ENCODE data around the gene ZNRF3.

Gene ZNRF3

GRCh38 chr22:28950617-28951411 is 67.4 kb downstream of the ZNRF3 start:
- in situ Hi-C loops (cut with MboI; ENCODE audit: low sequenced_read_pairs) = no loop called here

DNA sequence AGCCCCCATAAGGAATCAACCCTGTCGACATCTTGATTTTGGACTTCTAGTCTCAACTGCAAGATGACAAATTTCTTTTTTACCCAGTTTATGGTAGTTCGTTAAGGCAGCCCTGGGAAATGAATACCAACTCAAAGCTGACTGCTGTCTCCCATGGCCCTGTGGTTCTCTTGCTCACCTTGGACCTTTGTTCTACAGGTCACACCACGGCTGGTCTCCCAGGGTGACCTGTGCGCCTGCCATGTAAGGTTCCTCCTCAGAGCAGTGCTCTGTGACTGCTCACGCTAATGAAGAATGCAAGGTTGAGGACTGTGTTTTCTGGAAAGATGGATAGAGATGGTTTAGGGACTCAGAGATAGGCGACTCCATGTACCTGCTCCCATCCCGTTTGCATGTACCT is 68.2 kb downstream of the ZNRF3 start:
- in situ Hi-C loops (cut with MboI; ENCODE audit: low sequenced_read_pairs) = no loop called here

GRCh38 chr22:28951969-28952521 is 68.7 kb downstream of the ZNRF3 start:
- in situ Hi-C loops (cut with MboI; ENCODE audit: low sequenced_read_pairs) = no loop called here

DNA sequence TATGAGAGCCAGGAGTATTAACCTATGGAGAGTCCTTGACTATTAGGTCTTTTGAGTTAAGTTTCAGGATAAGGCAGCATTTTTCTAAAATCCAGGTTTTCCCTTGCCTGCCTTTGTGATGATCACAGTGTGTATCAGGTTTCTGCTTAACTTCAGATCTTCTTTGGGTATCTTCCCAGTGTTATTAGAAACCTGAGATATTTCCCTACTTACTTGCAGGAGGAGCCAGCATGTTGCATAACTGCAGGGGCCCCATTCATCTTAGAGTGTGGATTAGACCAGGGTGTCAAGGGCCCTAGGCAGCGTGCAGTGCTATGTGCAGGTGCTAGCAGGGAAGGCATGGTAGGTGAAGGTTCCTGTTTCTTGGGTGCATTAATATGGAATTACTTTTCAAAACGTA is 69.5 kb downstream of the ZNRF3 start:
- in situ Hi-C loops (cut with MboI; ENCODE audit: low sequenced_read_pairs) = no loop called here

GRCh38 chr22:28953403-28953802 is 70.0 kb downstream of the ZNRF3 start:
- in situ Hi-C loops (cut with MboI; ENCODE audit: low sequenced_read_pairs) = no loop called here

DNA sequence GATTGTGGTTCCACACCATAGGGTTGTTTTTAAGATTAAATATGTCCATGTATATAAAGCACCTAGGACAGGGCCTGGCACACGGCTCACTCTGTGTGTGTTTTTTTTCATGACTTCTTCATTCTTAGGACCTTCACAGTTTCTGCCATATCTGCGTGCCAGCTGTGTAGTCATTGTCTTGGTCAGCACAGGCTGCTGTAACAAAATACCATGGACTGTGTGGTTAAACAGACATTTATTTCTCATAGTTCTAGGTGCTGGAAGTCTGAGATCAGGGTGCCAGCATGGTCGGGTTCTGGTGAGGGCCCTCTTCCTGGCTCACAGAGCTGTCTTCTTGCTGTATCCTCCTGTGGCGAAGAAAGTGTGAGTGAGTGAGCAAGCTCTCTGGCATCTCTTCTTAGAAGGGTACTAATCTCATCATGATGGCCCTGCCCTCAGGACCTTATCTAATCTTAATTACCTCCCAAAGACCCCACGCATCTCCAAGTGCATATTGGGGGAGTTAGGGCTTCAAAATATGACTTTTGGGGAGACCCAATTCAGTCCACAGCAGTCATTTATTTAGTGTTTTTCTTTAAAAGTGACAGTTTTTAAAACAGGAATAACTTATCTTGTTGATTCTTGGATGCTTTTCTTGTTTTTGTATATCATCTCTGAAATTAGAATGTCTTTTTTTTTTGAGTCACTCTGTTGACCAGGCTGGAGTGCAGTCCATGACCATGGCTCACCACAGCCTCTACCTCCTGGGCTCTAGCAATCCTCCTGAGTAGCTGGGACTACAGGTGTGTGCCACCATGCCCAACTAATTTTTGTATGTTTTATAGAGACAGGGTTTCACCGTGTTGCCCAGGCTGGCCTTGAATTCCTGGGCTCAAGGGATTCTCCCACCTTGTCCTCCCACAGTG is 70.9 kb downstream of the ZNRF3 start:
- in situ Hi-C loops (cut with MboI; ENCODE audit: low sequenced_read_pairs) = no loop called here

- in situ Hi-C loops (cut with MboI; ENCODE audit: low sequenced_read_pairs) = no loop called here
Measured at GRCh38 chr22:28955817-28956216, 72.4 kb downstream of the ZNRF3 start.

DNA sequence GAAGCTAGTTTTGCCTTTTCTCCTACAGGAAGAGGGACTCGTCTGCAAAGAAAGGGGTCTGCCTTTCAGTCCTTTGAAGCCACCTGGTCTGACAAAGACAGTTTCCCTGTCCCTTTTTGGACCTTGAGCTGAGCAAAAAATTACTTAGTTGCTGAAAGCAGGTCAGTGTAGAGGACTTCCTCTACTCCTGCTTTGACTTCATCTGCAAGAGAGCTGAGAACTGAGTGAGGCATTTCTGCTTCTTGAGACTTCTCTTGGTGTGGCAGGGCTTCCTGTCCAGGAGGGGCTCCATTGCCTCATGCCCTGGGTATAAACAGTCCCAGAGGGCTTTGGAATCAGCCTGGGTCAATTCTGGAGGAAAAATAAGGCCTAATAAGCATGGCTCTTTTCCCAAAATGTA is 73.1 kb downstream of the ZNRF3 start:
- in situ Hi-C loops (cut with MboI; ENCODE audit: low sequenced_read_pairs) = no loop called here

GRCh38 chr22:28958611-28959010 is 75.2 kb downstream of the ZNRF3 start:
- in situ Hi-C loops (cut with MboI; ENCODE audit: low sequenced_read_pairs) = no loop called here

GRCh38 chr22:28962042-28962554 is 78.7 kb downstream of the ZNRF3 start:
- in situ Hi-C loops (cut with MboI; ENCODE audit: low sequenced_read_pairs) = no loop called here

DNA sequence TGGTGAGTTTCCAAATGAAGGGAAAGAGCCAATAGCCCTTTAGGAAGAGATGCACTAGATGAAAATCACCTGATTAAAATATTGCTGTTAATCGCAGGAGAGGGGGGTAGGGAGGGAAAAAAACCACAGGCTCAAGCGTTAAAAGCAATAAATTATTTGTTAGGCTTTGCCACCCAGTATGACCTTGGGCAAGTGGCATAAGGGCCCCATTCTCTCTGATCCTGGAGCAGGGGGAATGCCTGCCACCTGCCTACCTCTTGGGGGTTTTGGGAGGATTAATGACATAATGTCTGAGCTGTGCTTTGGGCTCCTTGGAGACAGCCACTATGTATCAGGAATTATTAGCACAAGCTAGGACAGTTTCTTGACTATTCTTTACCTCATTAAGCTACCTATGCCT is 80.0 kb downstream of the ZNRF3 start:
- in situ Hi-C loops (cut with MboI; ENCODE audit: low sequenced_read_pairs) = no loop called here

DNA sequence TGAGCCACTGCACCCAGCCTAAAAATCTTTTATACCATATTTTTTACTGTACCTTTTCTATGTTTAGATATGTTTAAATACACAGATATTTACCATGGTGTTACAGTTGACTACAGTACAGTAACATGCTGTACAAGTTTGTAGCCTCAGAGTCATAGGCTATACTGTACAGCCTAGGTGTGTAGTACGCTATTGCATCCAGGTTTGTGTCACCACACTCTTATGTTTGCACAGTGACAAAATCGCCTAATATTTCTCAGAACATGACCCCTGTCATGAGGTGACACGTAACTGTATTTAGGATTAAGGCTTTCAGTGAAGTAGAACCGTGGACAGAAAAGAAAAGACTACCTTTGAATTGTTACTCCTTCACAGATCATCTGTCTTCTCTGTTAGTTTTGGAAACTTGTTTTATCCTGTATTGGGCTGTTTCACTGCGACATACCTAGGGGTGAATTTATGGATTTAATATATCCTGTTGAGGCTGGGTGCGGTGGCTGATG is 83.8 kb downstream of the ZNRF3 start:
- in situ Hi-C loops (cut with MboI; ENCODE audit: low sequenced_read_pairs) = no loop called here

DNA sequence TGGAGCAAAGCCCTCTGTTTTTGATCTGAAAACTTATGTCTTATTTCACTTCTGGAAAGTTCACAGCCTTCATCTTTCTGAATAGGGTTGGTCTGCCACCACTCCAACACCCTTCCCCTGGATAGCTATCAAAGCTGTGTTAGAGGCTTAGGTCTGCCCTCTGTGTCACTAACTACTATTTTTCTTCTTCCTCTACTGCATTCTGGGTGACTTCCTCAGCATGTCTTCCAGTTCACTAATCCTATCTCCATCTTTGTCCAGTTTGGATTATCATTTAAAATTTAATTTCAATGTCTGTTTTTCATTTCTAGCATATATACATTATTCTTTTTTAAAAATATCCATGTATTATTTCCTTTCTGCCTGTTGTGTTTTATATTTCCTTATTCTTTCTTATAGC is 84.6 kb downstream of the ZNRF3 start:
- in situ Hi-C loops (cut with MboI; ENCODE audit: low sequenced_read_pairs) = no loop called here

- in situ Hi-C loops (cut with MboI; ENCODE audit: low sequenced_read_pairs) = no loop called here
Measured at GRCh38 chr22:28969401-28970168, 86.2 kb downstream of the ZNRF3 start.

GRCh38 chr22:28973352-28973751 is 90.0 kb downstream of the ZNRF3 start:
- in situ Hi-C loops (cut with MboI; ENCODE audit: low sequenced_read_pairs) = no loop called here

DNA sequence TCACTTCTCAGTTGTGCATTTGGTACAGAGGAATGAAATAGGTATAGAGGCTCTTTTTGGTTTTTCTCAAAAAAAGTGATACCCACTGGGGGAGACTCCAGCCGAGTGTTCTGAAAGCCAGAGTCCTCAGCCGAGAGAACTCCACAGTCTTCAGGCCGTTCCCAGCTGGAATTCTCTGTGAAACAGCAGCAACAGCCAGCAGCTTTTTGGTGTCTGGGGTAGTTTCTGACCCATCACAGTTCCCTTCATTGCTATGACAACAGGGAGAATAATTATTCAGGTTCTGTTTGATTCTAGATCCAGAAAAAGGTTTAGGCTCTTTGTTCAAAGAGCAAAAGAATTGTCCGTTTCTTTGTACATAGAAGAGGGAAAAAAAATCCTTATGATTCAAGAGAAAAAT is 93.7 kb downstream of the ZNRF3 start:
- in situ Hi-C loops (cut with MboI; ENCODE audit: low sequenced_read_pairs) = no loop called here

- in situ Hi-C loops (cut with MboI; ENCODE audit: low sequenced_read_pairs) = no loop called here
Measured at GRCh38 chr22:28977481-28977971, 94.2 kb downstream of the ZNRF3 start.

- in situ Hi-C loops (cut with MboI; ENCODE audit: low sequenced_read_pairs) = no loop called here
Measured at GRCh38 chr22:28978158-28978557, 94.8 kb downstream of the ZNRF3 start.

GRCh38 chr22:28978863-28979796 is 95.8 kb downstream of the ZNRF3 start:
- in situ Hi-C loops (cut with MboI; ENCODE audit: low sequenced_read_pairs) = no loop called here

Data from HL-60/S4 treated with phorbol 12-myristate 13-acetate at 8.2 ng/mL for 4 days and 3 days (cell line).